B cell (primary cell): Measurements from ENCODE around the gene TNFRSF19. TPM values are rescaled to one million over a fixed set of nuclear protein-coding genes. Genes with fewer than 3 reads are reported as not detected.

Experiments
- ATAC-seq: fragments of 200-7000 bp; cut with Tn5 transposase; one replicate; pipeline ENCODE4 v1.10.0; 2021; ENCODE audit warnings: low read depth, mild to moderate bottlenecking, moderate number of reproducible peaks, moderate library complexity
- CTCF ChIA-PET: fragments of 350-600 bp; sonication (Branson Sonifier 250); formaldehyde crosslinking; loops from one replicate; lab custom pipeline; 2021; ENCODE audit warnings: antibody characterized with exemption, inconsistent platforms; lab: Charles Lee
- POLR2A ChIA-PET: fragments of 350-600 bp; sonication (Branson Sonifier 250); formaldehyde crosslinking; loops from one replicate; lab custom pipeline; 2021; ENCODE audit warnings: antibody characterized with exemption; lab: Charles Lee
- DNase-seq: peaks from one replicate; pipeline ENCODE4 v3.0.0; 2013
- H2AFZ ChIP-seq: 2 replicates; pipeline ENCODE4 v1.6.1; 2012; ENCODE audit warnings: mild to moderate bottlenecking, low read depth, low read length; ENCODE audit not compliant: insufficient read depth, poor library complexity, severe bottlenecking
- H3K27ac ChIP-seq, 2 donors: 1 replicate in 1 of 2; 2 replicates in 1 of 2; pipeline ENCODE4 v1.5.1; 2012 to 2013; ENCODE audit warnings: low read length in 2 of 2, mild to moderate bottlenecking in 2 of 2, moderate library complexity in 1 of 2
- H3K27me3 ChIP-seq, 4 experiments: fragments of 200-600 bp in 1 of 4; sonication (generic) in 1 of 4; replicated peaks in 1 of 4; 1 replicate in 2 of 4; 2 replicates in 2 of 4; pipeline versions ENCODE4 v1.6.1 to v1.7.0; 2013 to 2016; ENCODE audit warnings: low read length in 3 of 4, mild to moderate bottlenecking in 2 of 4, mixed read lengths in 1 of 4, moderate library complexity in 1 of 4; ENCODE audit not compliant: insufficient read depth in 4 of 4, control insufficient read depth in 3 of 4; ENCODE audit errors: control extremely low read depth in 1 of 4
- H3K36me3 ChIP-seq, 2 experiments: replicated peaks in 1 of 2; 1 replicate in 1 of 2; 2 replicates in 1 of 2; pipeline versions ENCODE4 v1.6.1 to v1.7.1; 2013; ENCODE audit warnings: low read length in 1 of 2; ENCODE audit not compliant: insufficient read depth in 2 of 2, control insufficient read depth in 1 of 2; ENCODE audit errors: control extremely low read depth in 1 of 2, extremely low read depth in 1 of 2
- H3K4me1 ChIP-seq, 2 donors: fragments of 200-600 bp in 1 of 2; sonication (generic) in 1 of 2; 1 replicate in 1 of 2; 2 replicates in 1 of 2; pipeline versions ENCODE4 v1.5.1 to v1.6.1; 2013 to 2017; ENCODE audit warnings: low read length in 2 of 2; ENCODE audit not compliant: control insufficient read depth in 2 of 2, insufficient read depth in 2 of 2
- H3K4me2 ChIP-seq: replicated peaks from 2 replicates; pipeline ENCODE3; 2012; ENCODE audit warnings: mild to moderate bottlenecking, low read depth, low read length; ENCODE audit not compliant: poor library complexity, severe bottlenecking
- H3K4me3 ChIP-seq, 5 experiments: fragments of 200-600 bp in 1 of 5; sonication (generic) in 1 of 5; 1 replicate in 3 of 5; 2 replicates in 2 of 5; pipeline versions ENCODE4 v1.5.1 to v1.7.0; 2011 to 2016; ENCODE audit warnings: low read length in 4 of 5, mild to moderate bottlenecking in 4 of 5, low read depth in 2 of 5, control low read depth in 1 of 5, moderate library complexity in 1 of 5; ENCODE audit not compliant: insufficient read depth in 1 of 5; ENCODE audit errors: control extremely low read depth in 1 of 5, extremely low read depth in 1 of 5
- H3K79me2 ChIP-seq: fragments of 200-600 bp; sonication (generic); one replicate; pipeline ENCODE4 v1.6.0; 2016; ENCODE audit warnings: low read length; ENCODE audit not compliant: control insufficient read depth, insufficient read depth
- H3K9ac ChIP-seq: fragments of 200-600 bp; sonication (generic); 2 replicates; pipeline ENCODE4 v1.6.1; 2017; ENCODE audit warnings: mild to moderate bottlenecking, low read length, moderate library complexity
- H3K9me3 ChIP-seq, 3 donors: one replicate each; pipeline versions ENCODE4 v1.6.1 to v1.7.1; 2013; ENCODE audit warnings: low read length in 2 of 3; ENCODE audit not compliant: control insufficient read depth in 2 of 3, insufficient read depth in 1 of 3; ENCODE audit errors: control extremely low read depth in 1 of 3
- H4K20me1 ChIP-seq: 2 replicates; pipeline ENCODE4 v1.6.0; 2012; ENCODE audit warnings: mild to moderate bottlenecking, low read length; ENCODE audit not compliant: insufficient read depth, control insufficient read depth, poor library complexity, severe bottlenecking
- H3K27ac Mint-ChIP-seq: one replicate; pipeline ENCODE4 v1.8.0; 2021; ENCODE audit warnings: mixed read lengths
- H3K27me3 Mint-ChIP-seq: one replicate; pipeline ENCODE4 v1.8.0; 2021; ENCODE audit warnings: mixed read lengths
- H3K4me1 Mint-ChIP-seq: one replicate; pipeline ENCODE4 v1.8.0; 2021; ENCODE audit warnings: mixed read lengths
- H3K4me3 Mint-ChIP-seq: one replicate; pipeline ENCODE4 v1.8.0; 2021; ENCODE audit warnings: mixed read lengths
- H3K9me3 Mint-ChIP-seq: one replicate; pipeline ENCODE4 v1.8.0; 2022; ENCODE audit warnings: mixed read lengths; ENCODE audit not compliant: insufficient read depth
- CTCF ChIP-seq: fragments of 200-600 bp; IDR thresholded peaks from one replicate; pipeline ENCODE4 v1.8.0; 2022; ENCODE audit warnings: antibody characterized with exemption, mild to moderate bottlenecking
- EZH2 ChIP-seq: IDR thresholded peaks from 2 replicates; pipeline ENCODE4 v1.6.1; 2012; ENCODE audit warnings: borderline replicate concordance, low read depth, mild to moderate bottlenecking, moderate library complexity, low read length; ENCODE audit not compliant: insufficient read depth, poor library complexity, severe bottlenecking
- WGBS: methylation state at CpG from one replicate; pipeline ENCODE4 v1.1.5; 2013; ENCODE audit warnings: missing lambda C conversion rate; ENCODE audit not compliant: insufficient coverage; 5-methylcytosine and 5-hydroxymethylcytosine counted together
- intact Hi-C: fragments of 100-400 bp; cut with micrococcal nuclease; formaldehyde crosslinking; loops from one replicate; pipeline ENCODE4 v1.10.0; 2022
- polyA plus RNA-seq: library from polyadenylated mRNA; depleted of rRNA; stranded (reverse); fragments of >200 nt; gene quantifications from 2 replicates; pipeline ENCODE4 v1.2.3, GENCODE V29; 2012
- total RNA-seq, 2 donors: library from RNA; stranded (reverse); fragments of 120-200 nt in 1 of 2; gene quantifications; 1 replicate in 1 of 2; 2 replicates in 1 of 2; pipeline versions ENCODE4 v1.2.3 to v1.2.4, GENCODE V29; 2013 to 2022

Gene TNFRSF19
- total and polyA plus RNA-seq, 2 donors (not counting 1 experiment from before 2014, with no cell fraction given), result 0.36 TPM; not detected in 1

- ChIA-PET CTCF (no interaction called here), POLR2A (no interaction called here)
- Mint-ChIP-seq H3K27me3 (peaks cover 18% of the 10 kb centered on the region), H3K4me3 (no peak overlapping the region), H3K4me1 (peaks cover 19% of the 10 kb centered on the region), H3K9me3 (no peaks in the 10 kb centered on the region), H3K27ac (no peak overlapping the region)
- Histone ChIP-seq H3K27me3 (no peaks in the 10 kb centered on the region), H3K4me2 (no peak overlapping the region), H4K20me1 (no peaks in the 10 kb centered on the region), H3K9ac (no peak overlapping the region), H2AFZ (no peak overlapping the region), H3K79me2 (no peaks in the 10 kb centered on the region), H3K4me3 (no peak overlapping the region), H3K27ac (no peak overlapping the region), H3K4me1 (peaks cover 12 to 18% of the 10 kb centered on the region in 2 donors), H3K36me3 (no peaks in the 10 kb centered on the region), H3K9me3 (no peaks in the 10 kb centered on the region)
- ATAC-seq, result no peak
- DNase-seq, result no peak
- WGBS, result no CpG with 5 or more reads among the region's 1 CpG
- intact Hi-C loops, result no loop called here
- no peak for TF ChIP-seq CTCF
- TF ChIP-seq EZH2, result no peak
Observed at GRCh38 chr13:23612182-23612581, 42.0 kb downstream of the TNFRSF19 start.

DNA sequence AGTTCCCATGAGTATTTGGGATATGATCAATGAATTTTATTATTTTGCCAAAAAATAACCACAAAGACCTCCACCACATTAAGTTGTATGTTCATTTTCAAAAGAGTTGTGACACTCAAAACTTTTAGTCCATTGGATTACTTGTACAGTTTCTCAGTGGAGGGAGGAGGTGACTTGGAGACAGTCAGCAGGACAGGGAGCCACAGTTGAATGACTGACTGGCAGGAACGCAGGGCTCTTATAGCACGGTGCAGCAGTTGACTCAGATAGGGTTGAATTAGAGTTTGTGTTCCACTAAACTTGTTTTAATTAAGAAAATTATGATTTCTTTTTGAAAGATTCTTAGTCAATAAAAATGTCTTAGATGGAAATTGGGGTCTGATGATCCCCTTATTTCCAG, 42.5 kb downstream of the TNFRSF19 start:
- Histone ChIP-seq H3K4me2 (no peak overlapping the region), H3K9ac (no peak overlapping the region), H3K79me2 (no peaks in the 10 kb centered on the region), H4K20me1 (no peaks in the 10 kb centered on the region), H3K27ac (no peak overlapping the region), H3K4me3 (no peak overlapping the region), H2AFZ (no peak overlapping the region), H3K9me3 (no peaks in the 10 kb centered on the region), H3K4me1 (peaks cover 12 to 18% of the 10 kb centered on the region in 2 donors), H3K36me3 (no peaks in the 10 kb centered on the region), H3K27me3 (no peaks in the 10 kb centered on the region)
- H3K4me1 Mint-ChIP-seq, result peaks cover 19% of the 10 kb centered on the region
- intact Hi-C loops, result no loop called here
- ATAC-seq (no peak), DNase-seq (no peak)
- ChIA-PET CTCF (no interaction called here), POLR2A (no interaction called here)
- H3K27me3 Mint-ChIP-seq, result peaks cover 19% of the 10 kb centered on the region
- TF ChIP-seq EZH2, result no peak
- TF ChIP-seq CTCF, result no peak
- WGBS, result no CpG with 5 or more reads among the region's 2 CpGs
- no peak overlapping the region for H3K4me3 Mint-ChIP-seq
- no peaks in the 10 kb centered on the region for H3K9me3 Mint-ChIP-seq
- H3K27ac Mint-ChIP-seq, result no peak overlapping the region
